Measurements from ENCODE around the gene NEO1.

Gene NEO1

GRCh38 chr15:73319460-73320245 is 267.4 kb downstream of the NEO1 start:
- H3K4me3 ChIP-seq (ENCODE audit: control insufficient read depth, low read depth, low read length): no peak overlapping the region
- no peak for TF ChIP-seq CTCF (IDR thresholded peaks at IDR 0.05; ENCODE audit: control insufficient read depth, insufficient read depth, low read depth, low read length, missing control alignments)
- no peak for DNase-seq (ENCODE audit: low read depth)

- no peak for TF ChIP-seq CTCF (IDR thresholded peaks at IDR 0.05; ENCODE audit: control insufficient read depth, insufficient read depth, low read depth, low read length, missing control alignments)
- H3K4me3 ChIP-seq (ENCODE audit: control insufficient read depth, low read depth, low read length): no peak overlapping the region
- no peak for DNase-seq (ENCODE audit: low read depth)
Observed at GRCh38 chr15:73320619-73321180, 268.4 kb downstream of the NEO1 start.

- DNase-seq (ENCODE audit: low read depth): no peak
- TF ChIP-seq CTCF (IDR thresholded peaks at IDR 0.05; ENCODE audit: control insufficient read depth, insufficient read depth, low read depth, low read length, missing control alignments): no peak
- no peak overlapping the region for H3K4me3 ChIP-seq (ENCODE audit: control insufficient read depth, low read depth, low read length)
Observed at GRCh38 chr15:73321496-73322450, 269.5 kb downstream of the NEO1 start.

GRCh38 chr15:73322665-73323373 is 270.6 kb downstream of the NEO1 start:
- H3K4me3 ChIP-seq (ENCODE audit: control insufficient read depth, low read depth, low read length): no peak overlapping the region
- TF ChIP-seq CTCF (IDR thresholded peaks at IDR 0.05; ENCODE audit: control insufficient read depth, insufficient read depth, low read depth, low read length, missing control alignments): no peak
- no peak for DNase-seq (ENCODE audit: low read depth)

- no peak overlapping the region for H3K4me3 ChIP-seq (ENCODE audit: control insufficient read depth, low read depth, low read length)
- DNase-seq (ENCODE audit: low read depth): no peak
- TF ChIP-seq CTCF (IDR thresholded peaks at IDR 0.05; ENCODE audit: control insufficient read depth, insufficient read depth, low read depth, low read length, missing control alignments): no peak
Observed at GRCh38 chr15:73323374-73323955, 271.2 kb downstream of the NEO1 start.

- TF ChIP-seq CTCF (IDR thresholded peaks at IDR 0.05; ENCODE audit: control insufficient read depth, insufficient read depth, low read depth, low read length, missing control alignments): no peak
- H3K4me3 ChIP-seq (ENCODE audit: control insufficient read depth, low read depth, low read length): no peak overlapping the region
- DNase-seq (ENCODE audit: low read depth): no peak
Observed at GRCh38 chr15:73323956-73324355, 271.7 kb downstream of the NEO1 start.
